PC-9 (cell line): ENCODE measurements around the gene IFI44. TPM values are rescaled to one million over a fixed set of nuclear protein-coding genes. Genes with fewer than 3 reads are reported as not detected.
A peak's percentile ranks its signal among the peaks of the same experiment; 100 is the strongest.

ENCODE experiments used
- BruUV-seq: library from RNA; stranded (reverse); fragments of 400-500 nt; replicated peaks from 2 replicates; lab custom pipeline; 2021; lab: Mats Ljungman, UMichigan
- CTCF ChIA-PET: fragments of 300-600 bp; sonication (Branson Sonifier 250); formaldehyde crosslinking; loops from one replicate; lab custom pipeline; 2022; ENCODE audit warnings: antibody characterized with exemption; lab: Charles Lee
- POLR2A ChIA-PET: fragments of 300-600 bp; sonication (Branson Sonifier 250); formaldehyde crosslinking; loops from one replicate; lab custom pipeline; 2022; ENCODE audit warnings: antibody characterized with exemption; ENCODE audit not compliant: unreplicated experiment; lab: Charles Lee
- DNase-seq, 2 experiments: peaks; one replicate each; pipeline versions ENCODE4 v3.0.0 to v3.0.0-alpha.2; 2015 to 2022; ENCODE audit warnings: mixed read lengths in 1 of 2
- H2AFZ ChIP-seq: fragments of 200-600 bp; sonication (generic); 2 replicates; pipeline ENCODE4 v1.8.1; 2017; ENCODE audit warnings: antibody characterized with exemption
- H3F3A ChIP-seq: fragments of 200-600 bp; sonication (generic); 2 replicates; pipeline ENCODE4 v1.8.1; 2017; ENCODE audit warnings: antibody characterized with exemption, mild to moderate bottlenecking, low read depth; ENCODE audit not compliant: insufficient read depth
- H3K27ac ChIP-seq: fragments of 200-600 bp; sonication (generic); 2 replicates; pipeline ENCODE4 v1.6.1; 2016; ENCODE audit warnings: mixed run types
- H3K27me3 ChIP-seq: fragments of 200-600 bp; sonication (generic); 2 replicates; pipeline ENCODE4 v1.6.1; 2016; ENCODE audit warnings: low read depth, mixed run types; ENCODE audit not compliant: insufficient read depth
- H3K36me3 ChIP-seq: fragments of 200-600 bp; sonication (generic); 2 replicates; pipeline ENCODE4 v1.6.1; 2016; ENCODE audit warnings: low read depth, mixed run types
- H3K4me1 ChIP-seq: fragments of 200-600 bp; sonication (generic); replicated peaks from 2 replicates; pipeline ENCODE4 v1.6.1; 2016; ENCODE audit warnings: mixed run types; ENCODE audit not compliant: insufficient read depth
- H3K4me2 ChIP-seq: fragments of 200-600 bp; sonication (generic); 2 replicates; pipeline ENCODE4 v1.6.1; 2017; ENCODE audit warnings: mixed run types
- H3K4me3 ChIP-seq: fragments of 200-600 bp; sonication (generic); 2 replicates; pipeline ENCODE4 v1.6.1; 2016; ENCODE audit warnings: mixed run types
- H3K79me2 ChIP-seq: fragments of 200-600 bp; sonication (generic); 2 replicates; pipeline ENCODE4 v1.6.1; 2017; ENCODE audit warnings: low read depth, mixed run types
- H3K9me2 ChIP-seq: fragments of 200-600 bp; sonication (generic); 2 replicates; pipeline ENCODE4 v1.8.1; 2017; ENCODE audit warnings: mild to moderate bottlenecking; ENCODE audit not compliant: insufficient read depth
- H3K9me3 ChIP-seq: fragments of 200-600 bp; sonication (generic); 2 replicates; pipeline ENCODE4 v1.8.1; 2016; ENCODE audit warnings: low read depth; ENCODE audit not compliant: insufficient read depth
- H4K20me1 ChIP-seq: fragments of 200-600 bp; sonication (generic); 2 replicates; pipeline ENCODE4 v1.8.1; 2017; ENCODE audit not compliant: insufficient read depth
- CTCF ChIP-seq: fragments of 200-600 bp; sonication (generic); conservative IDR thresholded peaks from 2 replicates; pipeline ENCODE4 v1.6.1; 2017; ENCODE audit warnings: mixed run types, antibody characterized with exemption, mild to moderate bottlenecking, moderate library complexity
- EZH2 ChIP-seq: fragments of 200-600 bp; sonication (generic); IDR thresholded peaks from 2 replicates; pipeline ENCODE4 v1.8.0; 2017; ENCODE audit warnings: antibody characterized with exemption, low read depth
- intact Hi-C: fragments of 100-400 bp; cut with micrococcal nuclease; formaldehyde crosslinking; loops from one replicate; pipeline ENCODE4 v1.10.0; 2022; ENCODE audit not compliant: unreplicated experiment
- total RNA-seq: library from RNA; stranded (reverse); gene quantifications from 2 replicates; pipeline ENCODE4 v1.2.3, GENCODE V29; 2021

Gene IFI44
- total RNA-seq, 1 experiment from 2014 or later: 4.8 TPM

GRCh38 chr1:78681265-78681664 lies 31.6 kb downstream of the IFI44 start:
- Histone ChIP-seq H2AFZ (no peak overlapping the region), H3K36me3 (no peaks in the 10 kb centered on the region), H3K9me3 (no peaks in the 10 kb centered on the region), H3K9me2 (no peaks in the 10 kb centered on the region), H3K27me3 (no peaks in the 10 kb centered on the region), H4K20me1 (no peaks in the 10 kb centered on the region), H3F3A (no peaks in the 10 kb centered on the region), H3K4me3 (no peak overlapping the region), H3K4me2 (no peak overlapping the region), H3K4me1 (0 out of 2 replicates have a peak, but pooled peaks cover 3% of the 10 kb centered on the region), H3K27ac (no peak overlapping the region), H3K79me2 (no peaks in the 10 kb centered on the region)
- ChIA-PET CTCF (no interaction called here), POLR2A (no interaction called here)
- TF ChIP-seq CTCF: no peak
- BruUV-seq: no TSS peak
- intact Hi-C loops: no loop called here
- DNase-seq: no peak

GRCh38 chr1:78682496-78682895 lies 32.9 kb downstream of the IFI44 start:
- Histone ChIP-seq H3K27me3 (no peaks in the 10 kb centered on the region), H3K9me2 (no peaks in the 10 kb centered on the region), H3K9me3 (no peaks in the 10 kb centered on the region), H4K20me1 (no peaks in the 10 kb centered on the region), H3K4me1 (0 out of 2 replicates have a peak, but pooled peaks cover 3% of the 10 kb centered on the region), H3F3A (no peaks in the 10 kb centered on the region), H3K27ac (no peak overlapping the region), H3K4me3 (no peak overlapping the region), H3K36me3 (no peaks in the 10 kb centered on the region), H3K79me2 (no peaks in the 10 kb centered on the region), H2AFZ (peak overlapping the region; percentile 39; the same call in 1 of the 2 replicates), H3K4me2 (no peak overlapping the region)
- BruUV-seq: no TSS peak
- POLR2A ChIA-PET: no interaction called here
- TF ChIP-seq CTCF (no peak), EZH2 (no peak)
- CTCF ChIA-PET: no interaction called here
- intact Hi-C loops: no loop called here
- no peak for DNase-seq

- intact Hi-C loops: no loop called here
- no peak overlapping the region for H2AFZ ChIP-seq
- H3K9me2 ChIP-seq: no peaks in the 10 kb centered on the region
- ChIA-PET POLR2A (no interaction called here), CTCF (no interaction called here)
- H3K4me3 ChIP-seq: no peak overlapping the region
- H3K27me3 ChIP-seq: no peaks in the 10 kb centered on the region
- no peaks in the 10 kb centered on the region for H3K79me2 ChIP-seq
- H3K4me2 ChIP-seq: no peak overlapping the region
- H3F3A ChIP-seq: no peaks in the 10 kb centered on the region
- no TSS peak for BruUV-seq
- no peak for DNase-seq
- H3K4me1 ChIP-seq: peaks cover 3% of the 10 kb centered on the region; the same call in 1 of the 2 replicates
- TF ChIP-seq EZH2 (no peak), CTCF (no peak)
- H3K27ac ChIP-seq: no peak overlapping the region
- no peaks in the 10 kb centered on the region for H3K36me3 ChIP-seq
- no peaks in the 10 kb centered on the region for H3K9me3 ChIP-seq
- H4K20me1 ChIP-seq: no peaks in the 10 kb centered on the region
These were observed 33.4 kb downstream of the IFI44 start for GRCh38 chr1:78683079-78683478.
